ENCODE results near the gene ADGRB3. TPM values are rescaled to one million over a fixed set of nuclear protein-coding genes. Genes with fewer than 3 reads are reported as not detected.

Gene ADGRB3
- total and polyA plus RNA-seq, 10 of the 15 experiments (the other 5 are each of a cell fraction or from before 2014, with no cell fraction given): 0.03 to 0.06 TPM; not detected in 8

GRCh38 chr6:69063401-69063800 is 428.3 kb downstream of the ADGRB3 start:
- no peaks in the 10 kb centered on the region for H3K79me2 ChIP-seq (ENCODE audit: control insufficient read depth, insufficient read depth, low read length)
- H3K4me2 ChIP-seq (ENCODE audit: control insufficient read depth, insufficient read depth): no peak overlapping the region
- intact Hi-C loops (cut with micrococcal nuclease; ENCODE audit: unreplicated experiment) (no loop called here), in situ Hi-C loops (cut with MboI) (no loop called here)
- CTCF ChIA-PET: no interaction called here
- TF ChIP-seq CHD4 (IDR thresholded peaks at IDR 0.05) (no peak), MYB (IDR thresholded peaks at IDR 0.05; ENCODE audit: borderline replicate concordance, low read depth, low read length) (no peak), ZBTB33 (IDR thresholded peaks at IDR 0.05) (no peak), IKZF2 (IDR thresholded peaks at IDR 0.05) (no peak)
- H3K9ac ChIP-seq (ENCODE audit: control insufficient read depth, insufficient read depth, low read length): no peak overlapping the region
- FAIRE-seq: no peak
- SMC1A ChIA-PET (ENCODE audit: uncharacterized antibody, unreplicated experiment): no interaction called here
- no peak for DNase-seq (ENCODE audit: low read depth, low spot score)
- H4K20me1 ChIP-seq (ENCODE audit: control insufficient read depth, insufficient read depth): no peaks in the 10 kb centered on the region
- POLR2A ChIA-PET: no interaction called here
- no peak overlapping the region for H3K4me3 ChIP-seq
- no TSS peak for BruUV-seq (replicated peaks)
- no peaks in the 10 kb centered on the region for H3K9me3 ChIP-seq (replicated peaks; ENCODE audit: control insufficient read depth, insufficient read depth, low read length)
- H3K27me3 ChIP-seq (replicated peaks in 1 of 2; ENCODE audit: control insufficient read depth in 2 of 2, insufficient read depth in 2 of 2, low read length in 1 of 2): no peaks in the 10 kb centered on the region
- H2AFZ ChIP-seq (ENCODE audit: control insufficient read depth, low read depth, low read length): no peak overlapping the region
- no peaks in the 10 kb centered on the region for H3K36me3 ChIP-seq (ENCODE audit: control insufficient read depth in 2 of 2, insufficient read depth in 2 of 2, low read length in 1 of 2)
- 23% methylated on average over 2 of the region's 2 CpGs for WGBS (ENCODE audit: insufficient coverage, insufficient replicate concordance, low lambda C conversion rate, missing lambda C conversion rate)
- no peak overlapping the region for H3K27ac ChIP-seq (ENCODE audit: control insufficient read depth, insufficient read depth)
- no peaks in the 10 kb centered on the region for H3K4me1 ChIP-seq (ENCODE audit: control insufficient read depth, insufficient read depth, low read length)
- ATAC-seq: no peak
- RAD21 ChIA-PET (ENCODE audit: unreplicated experiment): no interaction called here

DNA sequence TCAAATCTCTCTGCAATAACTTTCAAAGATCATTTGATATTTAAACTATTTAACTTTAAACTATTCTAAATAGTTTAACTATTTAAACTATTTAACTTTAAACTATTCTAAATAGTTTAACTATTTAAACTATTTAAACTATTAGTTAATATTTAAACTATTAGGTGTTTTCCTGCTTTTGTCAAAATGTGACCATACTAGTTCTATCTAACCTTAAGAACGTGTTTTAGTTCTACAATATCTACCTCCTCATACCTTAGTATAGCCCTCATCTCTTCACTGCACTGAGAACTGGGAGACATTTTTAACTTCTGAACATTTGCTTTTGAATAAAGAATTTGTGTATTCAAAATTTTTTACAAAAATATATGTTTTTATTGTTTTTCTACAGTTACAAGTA is 429.1 kb downstream of the ADGRB3 start:
- H3K9ac ChIP-seq (ENCODE audit: control insufficient read depth, insufficient read depth, low read length): no peak overlapping the region
- RAD21 ChIA-PET (ENCODE audit: unreplicated experiment): no interaction called here
- ATAC-seq: no peak
- H3K9me3 ChIP-seq (replicated peaks; ENCODE audit: control insufficient read depth, insufficient read depth, low read length): no peaks in the 10 kb centered on the region
- in situ Hi-C loops (cut with MboI) (no loop called here), intact Hi-C loops (cut with micrococcal nuclease; ENCODE audit: unreplicated experiment) (no loop called here)
- CTCF ChIA-PET: no interaction called here
- H2AFZ ChIP-seq (ENCODE audit: control insufficient read depth, low read depth, low read length): no peak overlapping the region
- no peak overlapping the region for H3K27ac ChIP-seq (ENCODE audit: control insufficient read depth, insufficient read depth)
- POLR2A ChIA-PET: no interaction called here
- H3K36me3 ChIP-seq (ENCODE audit: control insufficient read depth in 2 of 2, insufficient read depth in 2 of 2, low read length in 1 of 2): no peaks in the 10 kb centered on the region
- no peaks in the 10 kb centered on the region for H4K20me1 ChIP-seq (ENCODE audit: control insufficient read depth, insufficient read depth)
- no peaks in the 10 kb centered on the region for H3K4me1 ChIP-seq (ENCODE audit: control insufficient read depth, insufficient read depth, low read length)
- no peaks in the 10 kb centered on the region for H3K27me3 ChIP-seq (replicated peaks in 1 of 2; ENCODE audit: control insufficient read depth in 2 of 2, insufficient read depth in 2 of 2, low read length in 1 of 2)
- FAIRE-seq: no peak
- no TSS peak for BruUV-seq (replicated peaks)
- H3K4me3 ChIP-seq: no peak overlapping the region
- whole genome bisulfite sequencing (ENCODE audit: insufficient coverage, insufficient replicate concordance, low lambda C conversion rate, missing lambda C conversion rate): 0% methylated on average over 1 of the region's 1 CpG
- no peak for DNase-seq (ENCODE audit: low read depth, low spot score)
- H3K4me2 ChIP-seq (ENCODE audit: control insufficient read depth, insufficient read depth): no peak overlapping the region
- SMC1A ChIA-PET (ENCODE audit: uncharacterized antibody, unreplicated experiment): no interaction called here
- H3K79me2 ChIP-seq (ENCODE audit: control insufficient read depth, insufficient read depth, low read length): no peaks in the 10 kb centered on the region
- TF ChIP-seq NFXL1 (IDR thresholded peaks at IDR 0.05; ENCODE audit: borderline replicate concordance): no peak
- TF ChIP-seq SRF (IDR thresholded peaks at IDR 0.05; ENCODE audit: low read depth in 2 of 2, low read length in 2 of 2): no peak
- TF ChIP-seq RCOR1 (conservative IDR thresholded peaks at IDR 0.05; ENCODE audit: low read depth, low read length): no peak
- no peak for TF ChIP-seq SIX5 (IDR thresholded peaks at IDR 0.05; ENCODE audit: low read depth, low read length, severe bottlenecking)
- no peak for TF ChIP-seq TARDBP (IDR thresholded peaks at IDR 0.05; ENCODE audit: borderline replicate concordance)
- no peak for TF ChIP-seq ZNF217 (IDR thresholded peaks at IDR 0.05)
- TF ChIP-seq, protein P1, sequence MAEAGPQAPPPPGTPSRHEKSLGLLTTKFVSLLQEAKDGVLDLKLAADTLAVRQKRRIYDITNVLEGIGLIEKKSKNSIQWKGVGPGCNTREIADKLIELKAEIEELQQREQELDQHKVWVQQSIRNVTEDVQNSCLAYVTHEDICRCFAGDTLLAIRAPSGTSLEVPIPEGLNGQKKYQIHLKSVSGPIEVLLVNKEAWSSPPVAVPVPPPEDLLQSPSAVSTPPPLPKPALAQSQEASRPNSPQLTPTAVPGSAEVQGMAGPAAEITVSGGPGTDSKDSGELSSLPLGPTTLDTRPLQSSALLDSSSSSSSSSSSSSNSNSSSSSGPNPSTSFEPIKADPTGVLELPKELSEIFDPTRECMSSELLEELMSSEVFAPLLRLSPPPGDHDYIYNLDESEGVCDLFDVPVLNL (IDR thresholded peaks at IDR 0.05; ENCODE audit: low read depth, low read length): no peak
- TF ChIP-seq NR2C2 (IDR thresholded peaks at IDR 0.05; ENCODE audit: borderline replicate concordance, control insufficient read depth, insufficient read length, low read depth): no peak
- TF ChIP-seq IKZF1 (conservative IDR thresholded peaks at IDR 0.05): no peak
- no peak for TF ChIP-seq WRNIP1 (IDR thresholded peaks at IDR 0.05; ENCODE audit: borderline replicate concordance, low read depth, low read length)
